Esophagus squamous epithelium (tissue), 4 donors: ENCODE data around the gene TRMT61A.

Experiments used
- CTCF ChIP-seq, 6 experiments: fragments of 450-650 bp in 4 of 6; fragments of 200-600 bp in 2 of 6; sonication (generic) in 2 of 6; IDR thresholded peaks; one replicate each; pipeline ENCODE4 v1.5.1; 2016 to 2019; ENCODE audit warnings: antibody characterized with exemption in 6 of 6, mild to moderate bottlenecking in 4 of 6, moderate library complexity in 4 of 6
- POLR2A ChIP-seq, 4 donors: fragments of 450-650 bp; IDR thresholded peaks; one replicate each; pipeline ENCODE4 v1.6.1; 2017; ENCODE audit warnings: antibody characterized with exemption in 4 of 4, mild to moderate bottlenecking in 4 of 4, moderate library complexity in 3 of 4

GRCh38 chr14:103574707-103575285 is 45.8 kb downstream of the TRMT61A start:
- no peak for TF ChIP-seq CTCF (IDR thresholded peaks at IDR 0.05)
- no peak for TF ChIP-seq POLR2A (IDR thresholded peaks at IDR 0.05)
